Peyer's patch (tissue), 4 donors: ENCODE data around the gene MAST1. TPM values are rescaled to one million over a fixed set of nuclear protein-coding genes. Genes with fewer than 3 reads are reported as not detected.
"Not testable (repeated sequence)": the region's sequence is repeated elsewhere in the genome, so short reads cannot be mapped to it uniquely, and the experiment has no call there.

Source experiments
- DNase-seq, 3 donors: peaks; one replicate each; pipeline ENCODE4 v3.0.0-alpha.2; 2017 to 2019
- H3K27ac ChIP-seq, 4 donors: fragments of 200-600 bp; sonication (generic); one replicate each; pipeline ENCODE4 v1.5.1; 2016 to 2019
- H3K27me3 ChIP-seq, 2 donors: fragments of 200-600 bp; sonication (generic); one replicate each; pipeline ENCODE4 v1.5.1; 2019
- H3K36me3 ChIP-seq, 3 donors: fragments of 200-600 bp; sonication (generic); one replicate each; pipeline ENCODE4 v1.5.1; 2016 to 2019
- H3K4me1 ChIP-seq, 4 donors: fragments of 200-600 bp; sonication (generic); one replicate each; pipeline ENCODE4 v1.5.1; 2016 to 2019
- H3K4me3 ChIP-seq, 4 donors: fragments of 200-600 bp; sonication (generic); 1 replicate in 3 of 4; 2 replicates in 1 of 4; pipeline ENCODE4 v1.5.1; 2016 to 2019; ENCODE audit warnings: mild to moderate bottlenecking in 1 of 4
- H3K9me3 ChIP-seq, 4 donors: fragments of 200-600 bp; sonication (generic); one replicate each; pipeline ENCODE4 v1.5.1; 2016 to 2019; ENCODE audit warnings: mild to moderate bottlenecking in 1 of 4
- POLR2A ChIP-seq, 2 donors: fragments of 450-650 bp; IDR thresholded peaks; one replicate each; pipeline ENCODE4 v1.5.1; 2017; ENCODE audit warnings: antibody characterized with exemption in 2 of 2, mild to moderate bottlenecking in 2 of 2, moderate library complexity in 2 of 2
- total RNA-seq, 4 donors: library from RNA; depleted of rRNA; stranded (reverse); fragments of >200 nt; gene quantifications; one replicate each; pipeline ENCODE4 v1.1.0, GENCODE V29; 2016
- TF ChIP-seq, protein P1 (sequence below), 6 experiments: fragments of 450-650 bp in 4 of 6; fragments of 200-600 bp in 2 of 6; sonication (generic) in 1 of 6; IDR thresholded peaks; one replicate each; pipeline ENCODE4 v1.5.1; 2017 to 2019; ENCODE audit warnings: antibody characterized with exemption in 6 of 6, mild to moderate bottlenecking in 3 of 6, moderate library complexity in 1 of 6

The MAST1 gene
- total RNA-seq, 4 donors from 2014 or later, result 0.27 TPM; not detected in 3

- TF ChIP-seq POLR2A (IDR thresholded peaks at IDR 0.05), result no peak
- TF ChIP-seq, protein P1, sequence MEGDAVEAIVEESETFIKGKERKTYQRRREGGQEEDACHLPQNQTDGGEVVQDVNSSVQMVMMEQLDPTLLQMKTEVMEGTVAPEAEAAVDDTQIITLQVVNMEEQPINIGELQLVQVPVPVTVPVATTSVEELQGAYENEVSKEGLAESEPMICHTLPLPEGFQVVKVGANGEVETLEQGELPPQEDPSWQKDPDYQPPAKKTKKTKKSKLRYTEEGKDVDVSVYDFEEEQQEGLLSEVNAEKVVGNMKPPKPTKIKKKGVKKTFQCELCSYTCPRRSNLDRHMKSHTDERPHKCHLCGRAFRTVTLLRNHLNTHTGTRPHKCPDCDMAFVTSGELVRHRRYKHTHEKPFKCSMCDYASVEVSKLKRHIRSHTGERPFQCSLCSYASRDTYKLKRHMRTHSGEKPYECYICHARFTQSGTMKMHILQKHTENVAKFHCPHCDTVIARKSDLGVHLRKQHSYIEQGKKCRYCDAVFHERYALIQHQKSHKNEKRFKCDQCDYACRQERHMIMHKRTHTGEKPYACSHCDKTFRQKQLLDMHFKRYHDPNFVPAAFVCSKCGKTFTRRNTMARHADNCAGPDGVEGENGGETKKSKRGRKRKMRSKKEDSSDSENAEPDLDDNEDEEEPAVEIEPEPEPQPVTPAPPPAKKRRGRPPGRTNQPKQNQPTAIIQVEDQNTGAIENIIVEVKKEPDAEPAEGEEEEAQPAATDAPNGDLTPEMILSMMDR (IDR thresholded peaks at IDR 0.05), result no peak
- no peak for DNase-seq
Measured at GRCh38 chr19:12797141-12797587, 41.2 kb upstream of the MAST1 start.

DNA sequence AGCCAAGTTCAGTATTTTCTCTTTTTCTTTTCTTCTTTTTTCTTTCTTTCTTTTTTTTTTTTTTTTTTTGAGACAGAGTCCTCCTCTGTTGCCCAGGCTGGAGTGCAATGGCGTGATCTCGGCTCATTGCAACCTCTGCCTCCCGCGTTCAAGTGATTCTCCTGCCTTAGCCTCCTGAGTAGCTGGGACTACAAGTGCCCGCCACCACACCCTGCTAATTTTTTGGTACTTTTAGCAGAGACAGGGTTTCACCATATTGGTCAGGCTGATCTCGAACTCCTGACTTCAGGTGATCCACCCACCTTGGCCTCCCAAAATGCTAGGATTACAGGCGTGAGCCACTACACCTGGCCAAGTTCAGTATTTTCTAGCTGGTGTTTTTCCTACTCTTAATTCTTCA, 40.7 kb upstream of the MAST1 start:
- H3K4me3 ChIP-seq, DNase-seq, H3K27me3 ChIP-seq, H3K27ac ChIP-seq, H3K9me3 ChIP-seq: not testable (repeated sequence)
- H3K36me3 ChIP-seq, result peaks cover 0 to 21% (median 0%) of the 10 kb centered on the region in 3 donors
- peaks cover 9 to 43% (median 16%) of the 10 kb centered on the region in 4 donors for H3K4me1 ChIP-seq

More at GRCh38 chr19:12797141-12797587, 41.2 kb upstream of the MAST1 start:
- Histone ChIP-seq H3K27me3 (no peaks in the 10 kb centered on the region), H3K36me3 (peaks cover 0 to 21% (median 0%) of the 10 kb centered on the region in 3 donors), H3K9me3 (no peaks in the 10 kb centered on the region), H3K4me1 (peaks cover 9 to 39% (median 14%) of the 10 kb centered on the region in 4 donors), H3K27ac (peak overlapping the region in 2 of 4 donors; percentile 83 to 95), H3K4me3 (no peak overlapping the region)

GRCh38 chr19:12799742-12800465, 38.4 kb upstream of the MAST1 start:
- no peak for TF ChIP-seq POLR2A (IDR thresholded peaks at IDR 0.05)
- TF ChIP-seq, protein P1 (IDR thresholded peaks at IDR 0.05), result no peak
- Histone ChIP-seq H3K4me1 (peaks cover 9 to 34% (median 16%) of the 10 kb centered on the region in 4 donors), H3K9me3 (no peaks in the 10 kb centered on the region), H3K27ac (no peak overlapping the region), H3K4me3 (peak overlapping the region in 2 of 4 donors; percentile 83 to 86), H3K27me3 (no peaks in the 10 kb centered on the region), H3K36me3 (peaks cover 0 to 21% (median 0%) of the 10 kb centered on the region in 3 donors)
- DNase-seq, result no peak

DNA sequence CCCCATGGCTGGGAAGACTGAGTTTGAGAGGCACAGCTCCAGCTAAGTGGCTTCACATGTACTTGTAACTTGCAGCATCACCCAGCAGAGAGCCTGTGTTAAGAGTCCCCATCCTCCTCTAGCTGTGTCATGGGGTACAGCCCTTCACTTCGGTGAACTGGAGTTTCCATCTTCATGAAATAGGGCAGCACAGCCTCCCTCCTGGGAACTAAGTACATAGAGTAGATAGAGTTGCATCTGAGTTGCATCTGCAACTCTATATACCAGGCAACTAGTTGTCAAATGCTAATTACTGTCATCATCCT, 37.9 kb upstream of the MAST1 start:
- Histone ChIP-seq H3K4me1 (peaks cover 9 to 29% (median 16%) of the 10 kb centered on the region in 4 donors), H3K27me3 (no peaks in the 10 kb centered on the region), H3K9me3 (no peaks in the 10 kb centered on the region), H3K36me3 (peaks cover 0 to 21% (median 0%) of the 10 kb centered on the region in 3 donors), H3K27ac (peak overlapping the region; percentile 64 to 78 (median 74)), H3K4me3 (peak overlapping the region in 2 of 4 donors; percentile 83 to 86)
- TF ChIP-seq, protein P1 (IDR thresholded peaks at IDR 0.05), result no peak
- no peak for TF ChIP-seq POLR2A (IDR thresholded peaks at IDR 0.05)
- DNase-seq, result no peak

GRCh38 chr19:12800923-12801465, 37.3 kb upstream of the MAST1 start:
- peaks cover 0 to 21% (median 0%) of the 10 kb centered on the region in 3 donors for H3K36me3 ChIP-seq
- DNase-seq, result peak in 2 of 3 donors; percentile 67 to 68
- no peaks in the 10 kb centered on the region for H3K9me3 ChIP-seq

More at GRCh38 chr19:12800923-12801465, 37.3 kb upstream of the MAST1 start:
- Histone ChIP-seq H3K27ac (peak overlapping the region; percentile 64 to 78 (median 74)), H3K4me3 (peak overlapping the region; percentile 69 to 86 (median 80)), H3K27me3 (no peaks in the 10 kb centered on the region), H3K4me1 (peaks cover 3 to 23% (median 14%) of the 10 kb centered on the region in 4 donors)
- TF ChIP-seq, protein P1 (IDR thresholded peaks at IDR 0.05), result no peak
- TF ChIP-seq POLR2A (IDR thresholded peaks at IDR 0.05), result no peak
